ENCODE data around the gene ADRM1. TPM values are rescaled to one million over a fixed set of nuclear protein-coding genes. Genes with fewer than 3 reads are reported as not detected.

Gene ADRM1
- total RNA-seq, 1 donor from 2014 or later = 52.3 TPM

- H3K27me3 Mint-ChIP-seq (ENCODE audit: insufficient read depth, low read depth) = peaks cover 2% of the 10 kb centered on the region
- peak overlapping the region; percentile 77 for H3K27ac ChIP-seq
- no peak overlapping the region for H3K9ac ChIP-seq
- peaks cover 32% of the 10 kb centered on the region for H3K79me2 ChIP-seq (ENCODE audit: low read depth)
- peak overlapping the region; percentile 88 for H3K4me3 Mint-ChIP-seq
- H3K4me3 ChIP-seq = peak overlapping the region; percentile 66
- H2AFZ ChIP-seq (replicated peaks) = peak overlapping the region; percentile 83
- H4K20me1 ChIP-seq (ENCODE audit: low read depth) = peaks cover 31% of the 10 kb centered on the region
- H3K9me3 ChIP-seq (ENCODE audit: low read depth) = no peaks in the 10 kb centered on the region
- H3K36me3 ChIP-seq = no peaks in the 10 kb centered on the region
- peaks cover 25% of the 10 kb centered on the region for H3F3A ChIP-seq (ENCODE audit: low read depth)
- peak overlapping the region; percentile 80 for H3K4me2 ChIP-seq
- peaks cover 7% of the 10 kb centered on the region for H3K4me1 ChIP-seq
- H3K36me3 Mint-ChIP-seq = peaks cover 9% of the 10 kb centered on the region
- no peaks in the 10 kb centered on the region for H3K27me3 ChIP-seq
- no peak for TF ChIP-seq EZH2phosphoT487 (IDR thresholded peaks at IDR 0.05)
- no peak for TF ChIP-seq EZH2 (IDR thresholded peaks at IDR 0.05)
- peak; percentile 75 for TF ChIP-seq CTCF (IDR thresholded peaks at IDR 0.05)
- peaks cover 13% of the 10 kb centered on the region for H3K4me1 Mint-ChIP-seq
- H3K9me3 Mint-ChIP-seq = no peaks in the 10 kb centered on the region
- DNase-seq (ENCODE audit: low spot score) = peak; percentile 97
- peak overlapping the region; percentile 66 for H3K27ac Mint-ChIP-seq
Observed at GRCh38 chr20:62301773-62302340, 940 bp upstream of the ADRM1 start.

DNA sequence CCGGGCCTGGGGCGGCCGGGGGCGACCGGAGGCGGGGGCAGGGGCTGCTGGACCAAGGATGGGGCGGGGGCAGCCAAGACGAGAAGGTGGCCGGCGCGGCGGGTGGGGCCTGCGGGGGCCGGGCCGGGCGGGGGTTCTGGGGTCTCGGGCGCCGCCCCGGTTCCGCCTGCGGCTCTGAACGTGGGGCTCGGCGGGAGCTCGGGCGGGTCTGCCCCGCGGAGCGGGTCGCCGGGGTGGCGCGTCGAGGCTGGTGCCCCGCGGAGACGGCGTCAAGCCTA lies 204 bp downstream of the ADRM1 start:
- Histone ChIP-seq H3K9ac (peak overlapping the region; percentile 73), H3K4me2 (peak overlapping the region; percentile 95), H3K9me3 (ENCODE audit: low read depth) (no peaks in the 10 kb centered on the region), H3K36me3 (no peaks in the 10 kb centered on the region), H3F3A (ENCODE audit: low read depth) (peaks cover 25% of the 10 kb centered on the region), H3K79me2 (ENCODE audit: low read depth) (peaks cover 32% of the 10 kb centered on the region), H2AFZ (replicated peaks) (no peak overlapping the region), H3K4me3 (peak overlapping the region; percentile 77), H3K4me1 (peaks cover 7% of the 10 kb centered on the region), H3K27me3 (no peaks in the 10 kb centered on the region), H3K27ac (peak overlapping the region; percentile 51), H4K20me1 (ENCODE audit: low read depth) (peaks cover 28% of the 10 kb centered on the region)
- Mint-ChIP-seq H3K9me3 (no peaks in the 10 kb centered on the region), H3K27me3 (ENCODE audit: insufficient read depth, low read depth) (peaks cover 2% of the 10 kb centered on the region), H3K36me3 (peaks cover 9% of the 10 kb centered on the region), H3K4me3 (peak overlapping the region; percentile 93), H3K4me1 (peaks cover 13% of the 10 kb centered on the region), H3K27ac (no peak overlapping the region)
- TF ChIP-seq CTCF (IDR thresholded peaks at IDR 0.05) = no peak
- no peak for TF ChIP-seq EZH2phosphoT487 (IDR thresholded peaks at IDR 0.05)
- TF ChIP-seq EZH2 (IDR thresholded peaks at IDR 0.05) = no peak
- DNase-seq (ENCODE audit: low spot score) = no peak

- no peak overlapping the region for H2AFZ ChIP-seq (replicated peaks)
- peaks cover 28% of the 10 kb centered on the region for H4K20me1 ChIP-seq (ENCODE audit: low read depth)
- H3F3A ChIP-seq (ENCODE audit: low read depth) = peaks cover 25% of the 10 kb centered on the region
- H3K27ac ChIP-seq = peak overlapping the region; percentile 51
- H3K4me3 Mint-ChIP-seq = peak overlapping the region; percentile 93
- H3K79me2 ChIP-seq (ENCODE audit: low read depth) = peaks cover 32% of the 10 kb centered on the region
- TF ChIP-seq CTCF (IDR thresholded peaks at IDR 0.05) = no peak
- TF ChIP-seq EZH2phosphoT487 (IDR thresholded peaks at IDR 0.05) = no peak
- TF ChIP-seq EZH2 (IDR thresholded peaks at IDR 0.05) = no peak
- DNase-seq (ENCODE audit: low spot score) = peak; percentile 44
- no peaks in the 10 kb centered on the region for H3K9me3 ChIP-seq (ENCODE audit: low read depth)
- H3K4me3 ChIP-seq = peak overlapping the region; percentile 77
- peak overlapping the region; percentile 92 for H3K27ac Mint-ChIP-seq
- peak overlapping the region; percentile 73 for H3K9ac ChIP-seq
- H3K36me3 Mint-ChIP-seq = peaks cover 9% of the 10 kb centered on the region
- peak overlapping the region; percentile 95 for H3K4me2 ChIP-seq
- no peaks in the 10 kb centered on the region for H3K27me3 ChIP-seq
- peaks cover 7% of the 10 kb centered on the region for H3K4me1 ChIP-seq
- peaks cover 2% of the 10 kb centered on the region for H3K27me3 Mint-ChIP-seq (ENCODE audit: insufficient read depth, low read depth)
- H3K9me3 Mint-ChIP-seq = no peaks in the 10 kb centered on the region
- no peaks in the 10 kb centered on the region for H3K36me3 ChIP-seq
- H3K4me1 Mint-ChIP-seq = peaks cover 13% of the 10 kb centered on the region
Observed at GRCh38 chr20:62303340-62304226, 786 bp downstream of the ADRM1 start.

Data from neural progenitor cell (in vitro differentiated cells).